K562 (cell line): ENCODE results near the gene WDFY2. TPM values are rescaled to one million over a fixed set of nuclear protein-coding genes. Genes with fewer than 3 reads are reported as not detected.

Source experiments
- ATAC-seq: fragments of 200-7000 bp; cut with Tn5 transposase; 3 replicates; pipeline ENCODE4 v1.9.1; 2020; ENCODE audit warnings: moderate library complexity
- BruUV-seq: library from RNA; stranded (reverse); fragments of 400-500 nt; replicated peaks from 2 replicates; lab custom pipeline; 2021; lab: Mats Ljungman, UMichigan
- CTCF ChIA-PET: fragments of 300-600 bp; formaldehyde crosslinking; extraction: SDS; loops from one replicate; lab custom pipeline; 2021; ENCODE audit warnings: low intra/inter-chr PET ratio; lab: Yijun Ruan, JAX
- POLR2A ChIA-PET: fragments of 300-600, 350-650 bp; sonication (Branson Sonifier 250); formaldehyde crosslinking; extraction: SDS; loops from one replicate; lab custom pipeline; 2021; ENCODE audit warnings: antibody characterized with exemption, inconsistent platforms; lab: Yijun Ruan, JAX
- DNase-seq, 4 experiments: peaks; one replicate each; pipeline versions ENCODE4 v3.0.0 to v3.0.0-alpha.2; 2011 to 2018; ENCODE audit warnings: low spot score in 3 of 4, mixed read lengths in 3 of 4; ENCODE audit errors: extremely low read depth in 1 of 4
- FAIRE-seq: peaks from 2 replicates; lab custom pipeline; 2011; peaks lifted over from hg19 to GRCh38; lab: Jason Lieb, UNC
- H2AFZ ChIP-seq: 2 replicates; pipeline ENCODE4 v1.6.0; 2011; ENCODE audit warnings: low read depth, low read length, control low read depth, inconsistent platforms
- H3K27ac ChIP-seq: fragments of 200-600 bp; 3 replicates; pipeline ENCODE4 v1.8.0; 2011; ENCODE audit warnings: low read depth, mild to moderate bottlenecking, control low read depth, inconsistent platforms, low read length, moderate library complexity, mixed read lengths; ENCODE audit errors: extremely low read depth
- H3K27me3 ChIP-seq, 2 experiments: fragments of 300-600 bp in 1 of 2; 2 replicates in 1 of 2; 3 replicates in 1 of 2; pipeline versions ENCODE4 v1.6.0 to v1.8.0; 2011; ENCODE audit warnings: inconsistent platforms in 2 of 2, low read length in 2 of 2, mild to moderate bottlenecking in 1 of 2, mixed read lengths in 1 of 2, moderate library complexity in 1 of 2; ENCODE audit not compliant: control insufficient read depth in 2 of 2, insufficient read depth in 2 of 2
- H3K36me3 ChIP-seq: fragments of 300-600 bp; 3 replicates; pipeline ENCODE4 v1.8.0; 2011; ENCODE audit warnings: mild to moderate bottlenecking, low read length, inconsistent platforms; ENCODE audit not compliant: control insufficient read depth, insufficient read depth
- H3K4me1 ChIP-seq, 2 experiments: fragments of 200-600 bp in 1 of 2; replicated peaks in 1 of 2; 2 replicates in 1 of 2; 3 replicates in 1 of 2; pipeline versions ENCODE4 v1.5.1 to v1.8.0; 2011; ENCODE audit warnings: inconsistent platforms in 2 of 2, low read length in 2 of 2, mild to moderate bottlenecking in 1 of 2, mixed read lengths in 1 of 2, moderate library complexity in 1 of 2; ENCODE audit not compliant: control insufficient read depth in 2 of 2, insufficient read depth in 2 of 2
- H3K4me2 ChIP-seq: 2 replicates; pipeline ENCODE4 v1.6.1; 2011; ENCODE audit warnings: low read length, control low read depth, inconsistent platforms, mixed read lengths; ENCODE audit not compliant: insufficient read depth
- H3K4me3 ChIP-seq: fragments of 200-600 bp; sonication (generic), shearing (Covaris generic); 2 replicates; pipeline ENCODE4 v1.5.1; 2016; ENCODE audit warnings: control low read depth, inconsistent platforms
- H3K79me2 ChIP-seq: fragments of 200-600 bp; 3 replicates; pipeline ENCODE4 v1.8.0; 2011; ENCODE audit warnings: low read length, inconsistent platforms; ENCODE audit not compliant: control insufficient read depth, insufficient read depth
- H3K9ac ChIP-seq, 2 experiments: 2 replicates each; pipeline versions ENCODE4 v1.6.0 to v1.6.1; 2011; ENCODE audit warnings: low read depth in 2 of 2, low read length in 2 of 2, control low read depth in 1 of 2, inconsistent platforms in 1 of 2, mild to moderate bottlenecking in 1 of 2, mixed read lengths in 1 of 2; ENCODE audit not compliant: insufficient read depth in 1 of 2
- H3K9me1 ChIP-seq: one replicate; pipeline ENCODE4 v1.6.0; 2011; ENCODE audit warnings: inconsistent platforms, mild to moderate bottlenecking, low read length, moderate library complexity; ENCODE audit not compliant: control insufficient read depth, insufficient read depth
- H3K9me3 ChIP-seq: replicated peaks from 2 replicates; pipeline ENCODE4 v1.5.1; 2011; ENCODE audit warnings: low read depth, low read length, inconsistent platforms; ENCODE audit not compliant: control insufficient read depth, insufficient read depth
- H4K20me1 ChIP-seq: replicated peaks from 2 replicates; pipeline ENCODE4 v1.6.1; 2011; ENCODE audit warnings: low read length, inconsistent platforms, mixed read lengths; ENCODE audit not compliant: control insufficient read depth, insufficient read depth
- HIVEP1 ChIP-seq: fragments of 250-450 bp; sonication (Bioruptor Pico); IDR thresholded peaks from 2 replicates; pipeline ENCODE4 v1.4.0; 2020; ENCODE audit warnings: mild to moderate bottlenecking
- HOXB6 ChIP-seq: fragments of 250-450 bp; sonication (Bioruptor Pico); IDR thresholded peaks from 2 replicates; pipeline ENCODE4 v1.5.1; 2022; ENCODE audit warnings: mild to moderate bottlenecking, borderline replicate concordance
- MAFK ChIP-seq: IDR thresholded peaks from 2 replicates; pipeline ENCODE4 v1.6.1; 2011; ENCODE audit warnings: low read length, improper control_type of control experiment
- MCM2 ChIP-seq: fragments of 450-650 bp; IDR thresholded peaks from 2 replicates; pipeline ENCODE4 v1.6.1; 2017; ENCODE audit warnings: low read depth, mild to moderate bottlenecking
- NR4A1 ChIP-seq, 2 experiments: fragments of 250-450 bp in 1 of 2; fragments of 450-650 bp in 1 of 2; sonication (Bioruptor Pico) in 1 of 2; IDR thresholded peaks; 2 replicates each; pipeline versions ENCODE4 v1.4.0 to v1.6.1; 2016 to 2020; ENCODE audit warnings: mild to moderate bottlenecking in 2 of 2, missing compliant biosample characterization in 1 of 2, missing genetic modification characterization in 1 of 2, moderate library complexity in 1 of 2
- SAFB ChIP-seq: fragments of 200-400 bp; formaldehyde crosslinking; IDR thresholded peaks from 2 replicates; pipeline ENCODE4 v1.6.1; 2017; ENCODE audit warnings: low read depth, low read length, borderline replicate concordance
- TFAM ChIP-seq: fragments of 250-450 bp; sonication (Bioruptor Pico); conservative IDR thresholded peaks from 2 replicates; pipeline ENCODE4 v1.5.0; 2021; ENCODE audit warnings: mild to moderate bottlenecking, moderate library complexity
- TGIF2 ChIP-seq: sonication (generic); formaldehyde crosslinking; IDR thresholded peaks from 2 replicates; pipeline ENCODE4 v1.8.1; 2022; ENCODE audit warnings: mild to moderate bottlenecking, missing genetic modification reagents, moderate library complexity
- ZNF282 ChIP-seq: sonication (generic); formaldehyde crosslinking; IDR thresholded peaks from 2 replicates; pipeline ENCODE4 v1.8.1; 2023; ENCODE audit warnings: missing genetic modification reagents
- ZNF644 ChIP-seq: fragments of 200-800 bp; sonication (Bioruptor generic); IDR thresholded peaks from 2 replicates; pipeline ENCODE4 v1.6.1; 2016; ENCODE audit warnings: low read depth, missing genetic modification characterization, missing compliant biosample characterization
- ZNF780A ChIP-seq: fragments of 250-450 bp; sonication (Bioruptor Pico); IDR thresholded peaks from 2 replicates; pipeline ENCODE4 v1.5.0; 2021; ENCODE audit warnings: mild to moderate bottlenecking
- WGBS: fragments of 100-300 bp; shearing (Covaris generic); methylation state at CpG from one replicate; pipeline ENCODE4 v1.1.6; 2016; ENCODE audit warnings: low coverage, mixed read lengths; ENCODE audit not compliant: insufficient coverage; ENCODE audit errors: missing lambda C conversion rate; 5-methylcytosine and 5-hydroxymethylcytosine counted together
- in situ Hi-C: fragments of 300-500 bp; cut with MboI; formaldehyde crosslinking; loops from 4 replicates; pipeline ENCODE4 v1.15.0; 2018; ENCODE audit warnings: inconsistent platforms, mixed read lengths
- intact Hi-C: fragments of 100-400 bp; cut with micrococcal nuclease; formaldehyde crosslinking; loops from 2 replicates; pipeline ENCODE4 v1.14.2; 2022
- polyA plus RNA-seq, 8 experiments: library from polyadenylated mRNA; depleted of rRNA in 4 of 8; stranded (reverse) in 5 of 8; unstranded in 3 of 8; fragments of >200 nt; fragmentation: Nextera tagmentation in 2 of 8; fragmentation: Illumina TruSeq in 1 of 8; extraction: Ambion mirVana in 2 of 8; extraction: Trizol in 1 of 8; gene quantifications; 2 replicates each; pipeline versions ENCODE4 v1.2.1 to v1.2.3, GENCODE V29; 2011 to 2014; ENCODE audit warnings: inconsistent platforms in 1 of 8, missing spikeins in 1 of 8
- total RNA-seq, 7 experiments: library from RNA; depleted of rRNA in 6 of 7; stranded (reverse); fragments of >200 nt in 6 of 7; fragmentation: Illumina TruSeq in 2 of 7; extraction: Trizol in 2 of 7; gene quantifications; 2 replicates each; pipeline versions ENCODE4 v1.2.1 to v1.2.3, GENCODE V29; 2011 to 2021; ENCODE audit warnings: low replicate concordance in 1 of 7
- TF ChIP-seq, protein P1 (sequence below): fragments of 450-650 bp; IDR thresholded peaks from 2 replicates; pipeline ENCODE4 v1.7.1; 2018; ENCODE audit warnings: mild to moderate bottlenecking, low read depth; ENCODE audit not compliant: partially characterized antibody

The WDFY2 gene
- total and polyA plus RNA-seq, 9 of the 15 experiments (the other 6 are each of a cell fraction or from before 2014, with no cell fraction given): 0.66 to 6.4 (median 4.4) TPM

GRCh38 chr13:51538591-51539179, 45.6 kb upstream of the WDFY2 start:
- in situ Hi-C loops: no loop called here
- no peaks in the 10 kb centered on the region for H3K9me3 ChIP-seq
- peaks cover 0 to 8% of the 10 kb centered on the region in 2 experiments; a peak in 3 of 5 replicates for H3K4me1 ChIP-seq
- no peak overlapping the region for H3K4me2 ChIP-seq
- ATAC-seq: no peak
- POLR2A ChIA-PET: no interaction called here
- no peak overlapping the region for H2AFZ ChIP-seq
- no peaks in the 10 kb centered on the region for H3K27me3 ChIP-seq
- H3K9ac ChIP-seq: no peak overlapping the region
- H3K9me1 ChIP-seq: no peaks in the 10 kb centered on the region
- H3K27ac ChIP-seq: no peak overlapping the region
- no peaks in the 10 kb centered on the region for H4K20me1 ChIP-seq
- CTCF ChIA-PET: no interaction called here
- BruUV-seq: no TSS peak
- intact Hi-C loops: no loop called here
- WGBS: 42% methylated on average over 7 of the region's 9 CpGs
- no peaks in the 10 kb centered on the region for H3K79me2 ChIP-seq
- FAIRE-seq: no peak
- DNase-seq: no peak
- H3K4me3 ChIP-seq: no peak overlapping the region
- no peaks in the 10 kb centered on the region for H3K36me3 ChIP-seq
- TF ChIP-seq ZNF282 (CRISPR knock-in tag) (no peak), TFAM (CRISPR knock-in tag) (no peak), MAFK (no peak), ZNF644 (tag) (no peak), NR4A1 (CRISPR knock-in tag; IDR thresholded peaks at IDR 0.05) (no peak), NR4A1 (tag; IDR thresholded peaks at IDR 0.05) (no peak), ZNF780A (CRISPR knock-in tag) (no peak), SAFB (no peak), TGIF2 (CRISPR knock-in tag) (no peak), HIVEP1 (no peak), HOXB6 (CRISPR knock-in tag) (no peak), MCM2 (no peak)
- TF ChIP-seq, protein P1, sequence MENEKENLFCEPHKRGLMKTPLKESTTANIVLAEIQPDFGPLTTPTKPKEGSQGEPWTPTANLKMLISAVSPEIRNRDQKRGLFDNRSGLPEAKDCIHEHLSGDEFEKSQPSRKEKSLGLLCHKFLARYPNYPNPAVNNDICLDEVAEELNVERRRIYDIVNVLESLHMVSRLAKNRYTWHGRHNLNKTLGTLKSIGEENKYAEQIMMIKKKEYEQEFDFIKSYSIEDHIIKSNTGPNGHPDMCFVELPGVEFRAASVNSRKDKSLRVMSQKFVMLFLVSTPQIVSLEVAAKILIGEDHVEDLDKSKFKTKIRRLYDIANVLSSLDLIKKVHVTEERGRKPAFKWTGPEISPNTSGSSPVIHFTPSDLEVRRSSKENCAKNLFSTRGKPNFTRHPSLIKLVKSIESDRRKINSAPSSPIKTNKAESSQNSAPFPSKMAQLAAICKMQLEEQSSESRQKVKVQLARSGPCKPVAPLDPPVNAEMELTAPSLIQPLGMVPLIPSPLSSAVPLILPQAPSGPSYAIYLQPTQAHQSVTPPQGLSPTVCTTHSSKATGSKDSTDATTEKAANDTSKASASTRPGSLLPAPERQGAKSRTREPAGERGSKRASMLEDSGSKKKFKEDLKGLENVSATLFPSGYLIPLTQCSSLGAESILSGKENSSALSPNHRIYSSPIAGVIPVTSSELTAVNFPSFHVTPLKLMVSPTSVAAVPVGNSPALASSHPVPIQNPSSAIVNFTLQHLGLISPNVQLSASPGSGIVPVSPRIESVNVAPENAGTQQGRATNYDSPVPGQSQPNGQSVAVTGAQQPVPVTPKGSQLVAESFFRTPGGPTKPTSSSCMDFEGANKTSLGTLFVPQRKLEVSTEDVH: no peak
